ENCODE measurements around the gene ATXN7L3B.

Gene ATXN7L3B

GRCh38 chr12:74547249-74547648 lies 9.6 kb downstream of the ATXN7L3B start:
- in situ Hi-C loops (cut with MboI; ENCODE audit: low sequenced_read_pairs), result no loop called here

GRCh38 chr12:74551291-74551690 lies 13.7 kb downstream of the ATXN7L3B start:
- in situ Hi-C loops (cut with MboI; ENCODE audit: low sequenced_read_pairs), result no loop called here

DNA sequence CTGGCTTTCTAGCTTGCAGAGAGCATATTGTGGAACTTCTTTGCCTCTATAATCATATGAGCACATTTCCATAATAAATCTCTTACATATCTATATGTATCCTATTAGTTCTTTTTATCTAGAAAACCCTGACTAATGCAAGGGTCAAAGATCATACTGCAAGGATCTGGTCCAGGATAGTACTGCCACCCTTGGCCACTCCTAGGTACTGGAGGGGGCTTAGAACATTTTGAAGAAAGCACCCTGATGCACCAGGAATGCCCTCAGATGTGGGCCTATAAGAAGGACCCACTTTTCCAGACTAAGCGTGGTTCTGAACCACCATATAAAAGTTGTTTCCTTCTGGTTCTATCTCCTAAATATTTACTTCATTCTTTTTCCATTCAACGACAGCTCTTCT lies 14.6 kb downstream of the ATXN7L3B start:
- in situ Hi-C loops (cut with MboI; ENCODE audit: low sequenced_read_pairs), result no loop called here

- in situ Hi-C loops (cut with MboI; ENCODE audit: low sequenced_read_pairs), result no loop called here
These were observed 22.1 kb downstream of the ATXN7L3B start for GRCh38 chr12:74559728-74560127.

GRCh38 chr12:74563927-74564326 lies 26.3 kb downstream of the ATXN7L3B start:
- in situ Hi-C loops (cut with MboI; ENCODE audit: low sequenced_read_pairs), result no loop called here

DNA sequence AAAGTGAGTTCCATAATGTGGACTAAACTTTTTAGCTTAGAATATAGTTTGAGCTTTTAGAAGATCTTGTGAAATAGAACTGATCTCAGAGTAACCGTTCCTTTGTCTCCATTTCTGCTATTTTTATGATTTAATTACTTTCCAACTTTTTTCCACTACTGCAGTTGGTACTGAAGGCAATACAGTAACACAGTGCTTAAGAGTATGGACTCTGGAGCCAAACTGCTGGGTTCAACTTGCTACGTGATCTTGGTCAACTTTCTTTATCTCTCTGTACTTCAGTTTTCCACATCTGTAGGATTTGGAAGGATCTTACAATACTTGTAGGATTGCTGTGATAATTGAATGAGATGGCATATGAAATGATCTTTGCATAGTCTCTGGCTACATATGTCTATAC lies 40.9 kb downstream of the ATXN7L3B start:
- in situ Hi-C loops (cut with MboI; ENCODE audit: low sequenced_read_pairs), result no loop called here

DNA sequence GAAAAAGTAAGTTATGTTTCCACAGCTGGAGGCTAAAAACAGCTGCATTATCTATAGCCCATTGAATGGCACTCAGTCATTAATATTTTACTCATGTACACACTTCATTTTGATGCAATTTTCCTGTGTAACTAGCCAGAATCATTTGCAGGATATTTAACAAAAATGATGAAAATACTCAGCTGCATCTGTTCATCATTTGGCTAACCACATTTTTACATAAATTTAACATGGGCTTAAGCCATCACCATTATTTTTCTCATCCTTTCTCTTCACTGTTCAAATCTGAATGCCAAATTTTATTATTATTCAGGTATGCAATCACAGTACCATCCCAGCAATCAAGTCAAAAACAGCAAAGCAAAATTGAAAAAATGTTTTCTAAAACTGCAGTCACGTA lies 41.8 kb downstream of the ATXN7L3B start:
- in situ Hi-C loops (cut with MboI; ENCODE audit: low sequenced_read_pairs), result no loop called here

- in situ Hi-C loops (cut with MboI; ENCODE audit: low sequenced_read_pairs), result no loop called here
These were observed 42.3 kb downstream of the ATXN7L3B start for GRCh38 chr12:74579981-74580380.

DNA sequence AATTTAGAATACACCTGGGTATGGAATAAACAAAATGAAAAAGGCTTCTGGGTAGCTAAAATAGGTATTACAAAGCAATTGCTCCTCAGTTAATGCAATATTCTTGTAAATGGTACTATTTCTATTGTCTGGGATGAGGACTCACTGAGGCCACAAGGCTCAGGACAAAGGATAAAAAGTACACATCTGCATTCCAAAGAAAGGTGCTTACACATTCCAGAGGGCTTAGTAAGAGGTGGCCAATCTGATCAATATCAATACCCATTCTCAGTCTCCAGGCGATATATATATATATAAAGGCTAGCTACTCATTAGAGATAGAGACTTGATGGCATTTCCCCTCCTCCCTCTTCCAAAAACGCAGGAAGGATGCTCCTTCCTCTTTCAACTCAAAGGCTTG lies 43.8 kb downstream of the ATXN7L3B start:
- in situ Hi-C loops (cut with MboI; ENCODE audit: low sequenced_read_pairs), result no loop called here

DNA sequence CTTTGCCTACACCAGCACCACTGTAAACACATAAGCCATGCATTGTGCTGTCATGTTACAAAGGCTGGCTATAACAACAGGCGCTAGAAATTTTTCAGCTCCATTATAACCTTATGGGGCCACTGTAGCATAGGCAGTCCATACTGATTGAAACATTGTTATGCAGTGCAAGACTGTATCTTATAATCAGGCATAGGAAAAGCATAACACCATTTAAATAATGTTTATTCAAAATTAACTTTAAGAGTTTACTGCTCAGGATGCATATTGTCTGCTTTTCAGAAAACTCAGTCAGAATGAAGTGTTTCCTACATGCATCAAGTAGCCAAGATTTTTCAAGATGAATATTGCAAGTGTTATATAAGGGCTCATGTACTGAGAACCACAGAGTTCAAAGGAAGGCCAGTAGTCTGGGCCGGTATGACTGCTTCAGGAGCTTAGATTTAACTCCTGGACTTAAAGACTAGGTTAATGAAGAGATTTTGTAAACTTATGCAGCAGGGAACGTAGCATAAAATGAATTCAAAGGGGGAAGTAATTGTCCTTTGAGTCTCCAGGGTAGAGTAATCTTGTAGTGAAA lies 46.9 kb downstream of the ATXN7L3B start:
- in situ Hi-C loops (cut with MboI; ENCODE audit: low sequenced_read_pairs), result no loop called here

- in situ Hi-C loops (cut with MboI; ENCODE audit: low sequenced_read_pairs), result no loop called here
These were observed 48.6 kb downstream of the ATXN7L3B start for GRCh38 chr12:74586251-74586650.
